Liver (tissue), 9 donors: Measurements from ENCODE around the gene NFIX. TPM values are rescaled to one million over a fixed set of nuclear protein-coding genes. Genes with fewer than 3 reads are reported as not detected.

Experiments used
- DNase-seq: peaks from one replicate; pipeline ENCODE4 v3.0.0-alpha.2; 2017; ENCODE audit warnings: low spot score
- H3K27ac ChIP-seq, 2 donors: one replicate each; pipeline ENCODE4 v1.7.0; 2013; ENCODE audit warnings: inconsistent platforms in 2 of 2, low read length in 2 of 2, control low read depth in 1 of 2, low read depth in 1 of 2, mild to moderate bottlenecking in 1 of 2
- H3K27me3 ChIP-seq, 4 donors: one replicate each; pipeline versions ENCODE4 v1.6.1 to v1.7.0; 2013; ENCODE audit warnings: low read length in 3 of 4, inconsistent platforms in 1 of 4, mild to moderate bottlenecking in 1 of 4, moderate library complexity in 1 of 4; ENCODE audit not compliant: control insufficient read depth in 4 of 4, insufficient read depth in 4 of 4
- H3K36me3 ChIP-seq, 4 donors: one replicate each; pipeline versions ENCODE4 v1.6.1 to v1.7.0; 2013; ENCODE audit warnings: low read length in 3 of 4, mild to moderate bottlenecking in 3 of 4, low read depth in 1 of 4, moderate library complexity in 1 of 4; ENCODE audit not compliant: control insufficient read depth in 4 of 4, insufficient read depth in 3 of 4
- H3K4me1 ChIP-seq, 4 donors: one replicate each; pipeline versions ENCODE4 v1.6.1 to v1.7.0; 2013; ENCODE audit warnings: low read length in 3 of 4, mild to moderate bottlenecking in 3 of 4, moderate library complexity in 1 of 4; ENCODE audit not compliant: control insufficient read depth in 4 of 4, insufficient read depth in 4 of 4
- H3K4me3 ChIP-seq, 3 donors: one replicate each; pipeline versions ENCODE4 v1.6.1 to v1.7.0; 2013; ENCODE audit warnings: low read length in 3 of 3, control low read depth in 1 of 3, low read depth in 1 of 3, mild to moderate bottlenecking in 1 of 3
- H3K9ac ChIP-seq, 2 donors: one replicate each; pipeline ENCODE4 v1.7.0; 2013; ENCODE audit warnings: low read length in 2 of 2, mild to moderate bottlenecking in 2 of 2, moderate library complexity in 2 of 2, control low read depth in 1 of 2, low read depth in 1 of 2
- H3K9me3 ChIP-seq, 4 donors: one replicate each; pipeline versions ENCODE4 v1.6.1 to v1.7.0; 2013; ENCODE audit warnings: low read length in 3 of 4; ENCODE audit not compliant: control insufficient read depth in 4 of 4
- ATF3 ChIP-seq: IDR thresholded peaks from 2 replicates; pipeline ENCODE4 v1.6.1; 2016; ENCODE audit warnings: antibody characterized with exemption
- CTCF ChIP-seq: fragments of 150-350 bp; IDR thresholded peaks from 2 replicates; pipeline ENCODE4 v1.5.1; 2017; ENCODE audit warnings: improper control_type of control experiment, low read depth, low read length; ENCODE audit not compliant: missing input control
- EGR1 ChIP-seq, 2 donors: IDR thresholded peaks; 2 replicates each; pipeline ENCODE4 v1.6.1; 2016 to 2018; ENCODE audit warnings: antibody characterized with exemption in 2 of 2, low read depth in 2 of 2
- FOXA1 ChIP-seq: IDR thresholded peaks from 2 replicates; pipeline ENCODE4 v1.6.1; 2016; ENCODE audit warnings: antibody characterized with exemption
- FOXA2 ChIP-seq: IDR thresholded peaks from 2 replicates; pipeline ENCODE4 v1.6.1; 2016; ENCODE audit warnings: antibody characterized with exemption
- GABPA ChIP-seq, 2 donors: IDR thresholded peaks in 1 of 2; conservative IDR thresholded peaks in 1 of 2; 2 replicates each; pipeline ENCODE4 v1.6.1; 2016; ENCODE audit warnings: antibody characterized with exemption in 2 of 2, mild to moderate bottlenecking in 1 of 2, moderate library complexity in 1 of 2
- HNF4A ChIP-seq, 2 donors: conservative IDR thresholded peaks; 2 replicates each; pipeline ENCODE4 v1.6.1; 2016; ENCODE audit warnings: antibody characterized with exemption in 2 of 2, mild to moderate bottlenecking in 2 of 2
- HNF4G ChIP-seq: IDR thresholded peaks from 2 replicates; pipeline ENCODE4 v1.6.1; 2016; ENCODE audit warnings: antibody characterized with exemption
- JUND ChIP-seq, 2 donors: IDR thresholded peaks; 2 replicates each; pipeline ENCODE4 v1.6.1; 2016; ENCODE audit warnings: antibody characterized with exemption in 2 of 2
- NR2F2 ChIP-seq: IDR thresholded peaks from 2 replicates; pipeline ENCODE4 v1.6.1; 2016; ENCODE audit warnings: antibody characterized with exemption
- RAD21 ChIP-seq, 2 donors: IDR thresholded peaks; 2 replicates each; pipeline ENCODE4 v1.6.1; 2016; ENCODE audit warnings: antibody characterized with exemption in 2 of 2, mild to moderate bottlenecking in 2 of 2
- REST ChIP-seq: IDR thresholded peaks from 2 replicates; pipeline ENCODE4 v1.6.1; 2016; ENCODE audit warnings: antibody characterized with exemption, mild to moderate bottlenecking
- RXRA ChIP-seq, 2 donors: IDR thresholded peaks; 2 replicates each; pipeline ENCODE4 v1.6.1; 2017 to 2018; ENCODE audit warnings: antibody characterized with exemption in 2 of 2, mild to moderate bottlenecking in 1 of 2
- SP1 ChIP-seq: IDR thresholded peaks from 2 replicates; pipeline ENCODE4 v1.6.1; 2018; ENCODE audit warnings: antibody characterized with exemption, mild to moderate bottlenecking
- TAF1 ChIP-seq: conservative IDR thresholded peaks from 2 replicates; pipeline ENCODE4 v1.6.1; 2016; ENCODE audit warnings: antibody characterized with exemption, mild to moderate bottlenecking
- YY1 ChIP-seq: IDR thresholded peaks from 2 replicates; pipeline ENCODE4 v1.6.1; 2016; ENCODE audit warnings: antibody characterized with exemption, mild to moderate bottlenecking
- WGBS: extraction: QIAGEN DNeasy Blood & Tissue Kit; methylation state at CpG from one replicate; pipeline ENCODE4 v1.1.7; 2013; 5-methylcytosine and 5-hydroxymethylcytosine counted together
- polyA plus RNA-seq, 2 donors: library from polyadenylated mRNA; stranded (reverse) in 1 of 2; unstranded in 1 of 2; fragments of 200-250 nt in 1 of 2; fragments of >200 nt in 1 of 2; fragmentation: Nextera tagmentation in 1 of 2; extraction: Ambion mirVana in 1 of 2; gene quantifications; one replicate each; pipeline versions ENCODE4 v1.2.1 to v1.2.3, GENCODE V29; 2013 to 2015
- total RNA-seq, 2 donors: library from RNA; depleted of rRNA; stranded (reverse); fragments of >200 nt; gene quantifications; one replicate each; pipeline ENCODE4 v1.2.3, GENCODE V29; 2014
- TF ChIP-seq, protein P1 (sequence below): IDR thresholded peaks from 2 replicates; pipeline ENCODE4 v1.6.1; 2016; ENCODE audit warnings: antibody characterized with exemption
- donor health status: healthy.
- donor health status: healthy.
- donor health status: healthy.
- donor health status: healthy.
- donor health status: healthy.

Gene NFIX
- total and polyA plus RNA-seq, 4 donors = 3.3 to 18.4 (median 12.6) TPM

GRCh38 chr19:13005861-13006370 is 10.6 kb downstream of the NFIX start:
- Histone ChIP-seq H3K9ac (no peak overlapping the region), H3K27ac (no peak overlapping the region), H3K4me3 (no peak overlapping the region), H3K9me3 (no peaks in the 10 kb centered on the region), H3K27me3 (no peaks in the 10 kb centered on the region), H3K4me1 (peaks cover 38 to 69% (median 51%) of the 10 kb centered on the region in 4 donors), H3K36me3 (no peaks in the 10 kb centered on the region)
- TF ChIP-seq NR2F2 = no peak
- no peak for TF ChIP-seq FOXA1
- no peak for TF ChIP-seq HNF4A (conservative IDR thresholded peaks at IDR 0.05)
- TF ChIP-seq TAF1 = no peak
- no peak for TF ChIP-seq RAD21 (IDR thresholded peaks at IDR 0.05)
- no peak for TF ChIP-seq RXRA (IDR thresholded peaks at IDR 0.05)
- no peak for TF ChIP-seq CTCF
- no peak for TF ChIP-seq FOXA2
- no peak for TF ChIP-seq GABPA (IDR thresholded peaks at IDR 0.05 in 1 of 2, conservative IDR thresholded peaks at IDR 0.05 in 1 of 2)
- TF ChIP-seq, protein P1, sequence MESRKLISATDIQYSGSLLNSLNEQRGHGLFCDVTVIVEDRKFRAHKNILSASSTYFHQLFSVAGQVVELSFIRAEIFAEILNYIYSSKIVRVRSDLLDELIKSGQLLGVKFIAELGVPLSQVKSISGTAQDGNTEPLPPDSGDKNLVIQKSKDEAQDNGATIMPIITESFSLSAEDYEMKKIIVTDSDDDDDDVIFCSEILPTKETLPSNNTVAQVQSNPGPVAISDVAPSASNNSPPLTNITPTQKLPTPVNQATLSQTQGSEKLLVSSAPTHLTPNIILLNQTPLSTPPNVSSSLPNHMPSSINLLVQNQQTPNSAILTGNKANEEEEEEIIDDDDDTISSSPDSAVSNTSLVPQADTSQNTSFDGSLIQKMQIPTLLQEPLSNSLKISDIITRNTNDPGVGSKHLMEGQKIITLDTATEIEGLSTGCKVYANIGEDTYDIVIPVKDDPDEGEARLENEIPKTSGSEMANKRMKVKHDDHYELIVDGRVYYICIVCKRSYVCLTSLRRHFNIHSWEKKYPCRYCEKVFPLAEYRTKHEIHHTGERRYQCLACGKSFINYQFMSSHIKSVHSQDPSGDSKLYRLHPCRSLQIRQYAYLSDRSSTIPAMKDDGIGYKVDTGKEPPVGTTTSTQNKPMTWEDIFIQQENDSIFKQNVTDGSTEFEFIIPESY = no peak
- TF ChIP-seq JUND (IDR thresholded peaks at IDR 0.05) = no peak
- no peak for TF ChIP-seq REST
- TF ChIP-seq HNF4G = no peak
- no peak for TF ChIP-seq YY1
- TF ChIP-seq ATF3 = no peak
- no peak for TF ChIP-seq SP1
- no peak for TF ChIP-seq EGR1 (IDR thresholded peaks at IDR 0.05; ENCODE audit: low read depth in 2 of 2)
- WGBS = 54% methylated on average over 12 of the region's 12 CpGs
- DNase-seq = no peak
